GM12892 (cell line): Measurements from ENCODE around the gene DOCK4.

Experiments used
- DNase-seq: peaks from one replicate; pipeline ENCODE4 v3.0.0; 2011; ENCODE audit not compliant: insufficient read length
- FAIRE-seq: peaks from 2 replicates; lab custom pipeline; 2011; peaks lifted over from hg19 to GRCh38; lab: Jason Lieb, UNC
- POLR2A ChIP-seq: IDR thresholded peaks from 2 replicates; pipeline ENCODE4 v1.6.1; 2011; ENCODE audit warnings: low read depth, low read length, control low read depth
- POLR2AphosphoS5 ChIP-seq: IDR thresholded peaks from 2 replicates; pipeline ENCODE4 v1.6.1; 2011; ENCODE audit warnings: low read depth, low read length, control low read depth
- TAF1 ChIP-seq: IDR thresholded peaks from 2 replicates; pipeline ENCODE4 v1.6.1; 2011; ENCODE audit warnings: low read depth, mild to moderate bottlenecking, control low read depth, low read length, borderline replicate concordance

Gene DOCK4

DNA sequence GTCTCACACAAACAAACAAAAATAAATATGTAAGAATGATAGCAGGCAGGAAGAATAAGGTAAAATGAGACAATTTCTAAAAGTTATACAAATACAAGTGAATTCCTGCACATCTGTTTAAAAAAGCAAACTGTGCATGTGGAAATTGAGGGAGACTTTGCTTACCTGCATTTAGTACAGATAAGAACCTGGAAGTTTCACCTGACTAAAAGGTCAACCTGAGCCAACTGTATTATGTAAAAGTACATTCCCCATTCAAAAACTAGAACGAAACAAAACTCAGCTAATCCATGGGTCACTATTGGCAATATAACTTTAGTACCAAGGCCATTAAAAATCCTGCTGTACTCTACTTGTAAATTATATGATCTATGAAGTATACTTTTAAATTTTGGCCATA, 127.1 kb downstream of the DOCK4 start:
- DNase-seq = no peak
- no peak for FAIRE-seq

DNA sequence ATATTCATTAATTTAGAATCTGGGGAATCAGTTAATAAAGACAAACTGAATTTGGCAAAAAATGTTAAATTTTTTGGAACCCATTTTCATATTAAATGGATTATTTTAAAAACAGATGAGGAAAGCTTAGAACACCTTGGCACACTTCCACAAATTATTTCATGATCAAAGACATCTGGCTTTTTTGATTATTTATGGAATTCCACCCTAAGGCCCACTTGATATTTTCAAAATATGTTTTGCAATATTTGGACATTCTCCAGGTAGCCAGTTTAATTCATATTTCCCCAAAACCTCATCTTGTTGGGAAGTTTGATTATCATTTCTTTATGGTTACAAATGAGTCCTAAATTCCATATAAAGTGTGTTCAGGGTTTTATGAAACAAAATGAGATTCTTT, 129.9 kb downstream of the DOCK4 start:
- FAIRE-seq = no peak

More for the DNA sequence above, 127.1 kb downstream of the DOCK4 start:
- TF ChIP-seq POLR2AphosphoS5 = no peak
- TF ChIP-seq POLR2A = no peak
- TF ChIP-seq TAF1 = no peak

DNA sequence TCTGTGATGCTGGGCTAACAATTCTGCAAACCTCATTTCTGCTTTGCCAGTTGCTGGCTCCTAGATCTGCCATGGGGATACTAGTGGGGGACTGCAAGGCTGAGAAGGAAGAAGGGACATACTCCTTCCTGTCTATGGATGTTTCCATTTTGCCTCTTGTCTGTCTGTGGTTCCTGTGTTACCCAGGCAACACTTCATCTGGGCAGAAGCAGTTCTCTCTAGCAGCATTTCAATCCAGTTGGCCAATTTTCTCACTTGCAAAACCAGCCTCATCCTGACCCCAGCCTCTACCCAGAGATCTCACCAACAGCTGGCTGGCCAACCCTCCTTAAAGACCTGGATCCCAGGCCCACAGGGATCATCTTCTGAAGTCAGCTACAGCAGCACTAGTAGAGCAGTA, 131.7 kb downstream of the DOCK4 start:
- DNase-seq (no peak), FAIRE-seq (no peak)
- TF ChIP-seq POLR2A (no peak), TAF1 (no peak), POLR2AphosphoS5 (no peak)

More for the DNA sequence above, 129.9 kb downstream of the DOCK4 start:
- no peak for DNase-seq
- TF ChIP-seq POLR2AphosphoS5 (no peak), POLR2A (no peak), TAF1 (no peak)

DNA sequence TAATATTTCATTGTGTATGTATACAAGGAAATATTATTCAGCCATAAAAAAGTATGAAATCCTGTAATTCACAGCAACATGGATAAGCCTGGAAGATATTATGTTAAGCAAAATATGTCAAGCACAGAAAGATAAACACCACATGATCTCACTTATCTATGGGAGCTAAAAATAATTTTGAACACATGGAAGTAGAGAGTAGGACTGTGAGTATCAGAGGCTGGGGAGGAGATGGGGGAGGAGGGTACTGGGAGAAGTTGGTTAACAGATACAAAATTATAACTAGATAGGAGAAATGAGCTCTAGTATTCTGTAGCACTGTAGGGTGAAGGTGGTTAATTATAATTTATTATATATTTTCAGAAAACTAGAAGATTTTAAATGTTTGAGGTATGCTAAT, 132.7 kb downstream of the DOCK4 start:
- DNase-seq (no peak), FAIRE-seq (no peak)
- TF ChIP-seq TAF1 (no peak), POLR2A (no peak), POLR2AphosphoS5 (no peak)

GRCh38 chr7:112072541-112073245, 133.5 kb downstream of the DOCK4 start:
- FAIRE-seq = no peak
- TF ChIP-seq POLR2A (no peak), TAF1 (no peak), POLR2AphosphoS5 (no peak)
- no peak for DNase-seq

DNA sequence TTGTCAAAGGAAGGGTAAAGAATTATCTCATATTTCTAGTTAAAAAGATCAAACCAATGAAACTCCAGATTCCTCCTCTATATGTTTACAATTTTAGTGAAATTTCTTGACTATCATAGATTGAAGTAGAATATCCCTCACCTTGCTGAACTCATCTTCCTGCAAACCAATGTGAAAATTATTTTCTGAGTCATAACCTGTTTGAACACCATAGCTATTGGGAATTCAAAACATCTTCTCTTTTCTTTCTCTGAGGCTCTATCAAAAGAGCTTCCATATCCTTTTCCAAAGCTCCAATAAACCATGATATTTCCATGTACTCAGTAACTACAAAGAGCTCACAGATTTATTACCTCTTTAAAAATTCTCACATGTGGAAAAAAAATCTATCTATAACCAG, 134.3 kb downstream of the DOCK4 start:
- FAIRE-seq (no peak), DNase-seq (no peak)
- TF ChIP-seq POLR2AphosphoS5 = no peak
- no peak for TF ChIP-seq POLR2A
- TF ChIP-seq TAF1 = no peak

DNA sequence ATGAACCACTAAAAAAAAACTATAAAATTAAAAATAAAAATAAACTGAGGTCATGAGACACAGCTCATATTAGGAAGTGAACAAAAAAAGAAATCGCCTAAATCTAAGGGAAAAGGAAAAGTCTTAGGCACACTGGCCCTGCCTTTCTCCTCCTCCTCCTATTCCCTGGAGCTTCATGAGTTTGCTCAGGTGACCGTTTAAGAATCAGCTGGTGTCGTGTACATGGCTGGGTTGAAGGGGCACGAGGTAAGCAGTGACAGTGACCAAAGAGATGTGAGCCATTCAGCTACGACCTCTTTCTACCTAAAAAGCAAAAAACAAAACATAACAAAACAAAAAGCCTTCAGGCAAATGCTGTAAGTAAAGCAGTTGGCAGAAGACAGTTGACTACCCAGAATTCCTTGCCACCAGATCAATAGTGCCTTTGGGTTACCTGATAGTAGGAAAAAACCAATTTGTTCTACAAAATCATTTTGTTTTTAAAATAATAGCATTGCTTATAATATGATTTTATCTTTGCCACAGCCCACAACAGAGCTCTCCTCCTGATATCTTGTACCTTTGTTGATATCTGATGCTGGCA, 135.4 kb downstream of the DOCK4 start:
- no peak for TF ChIP-seq POLR2A
- no peak for TF ChIP-seq TAF1
- no peak for TF ChIP-seq POLR2AphosphoS5
- FAIRE-seq = no peak
- no peak for DNase-seq

GRCh38 chr7:112069879-112070321, 136.3 kb downstream of the DOCK4 start:
- FAIRE-seq (no peak), DNase-seq (no peak)
- TF ChIP-seq TAF1 (no peak), POLR2A (no peak), POLR2AphosphoS5 (no peak)

DNA sequence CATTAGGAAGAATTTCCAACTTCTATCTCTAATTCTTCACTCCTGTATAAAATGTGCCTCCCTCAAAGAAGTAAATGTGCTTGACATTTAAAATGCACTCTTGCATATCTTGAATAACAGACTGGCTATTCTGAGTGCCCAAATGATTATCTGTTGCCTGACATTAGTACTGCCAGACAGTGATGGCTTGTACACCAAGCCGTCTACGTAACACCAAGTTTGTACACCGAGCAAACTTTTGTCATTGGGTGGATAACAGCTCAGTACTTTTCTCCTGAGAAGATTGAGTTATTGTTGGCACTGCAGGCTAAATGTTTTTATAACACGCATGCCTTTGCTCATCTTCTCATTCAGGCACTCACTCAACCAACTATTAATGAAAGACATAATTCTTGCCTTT, 137.2 kb downstream of the DOCK4 start:
- DNase-seq (no peak), FAIRE-seq (no peak)
- TF ChIP-seq POLR2AphosphoS5 (no peak), POLR2A (no peak), TAF1 (no peak)

DNA sequence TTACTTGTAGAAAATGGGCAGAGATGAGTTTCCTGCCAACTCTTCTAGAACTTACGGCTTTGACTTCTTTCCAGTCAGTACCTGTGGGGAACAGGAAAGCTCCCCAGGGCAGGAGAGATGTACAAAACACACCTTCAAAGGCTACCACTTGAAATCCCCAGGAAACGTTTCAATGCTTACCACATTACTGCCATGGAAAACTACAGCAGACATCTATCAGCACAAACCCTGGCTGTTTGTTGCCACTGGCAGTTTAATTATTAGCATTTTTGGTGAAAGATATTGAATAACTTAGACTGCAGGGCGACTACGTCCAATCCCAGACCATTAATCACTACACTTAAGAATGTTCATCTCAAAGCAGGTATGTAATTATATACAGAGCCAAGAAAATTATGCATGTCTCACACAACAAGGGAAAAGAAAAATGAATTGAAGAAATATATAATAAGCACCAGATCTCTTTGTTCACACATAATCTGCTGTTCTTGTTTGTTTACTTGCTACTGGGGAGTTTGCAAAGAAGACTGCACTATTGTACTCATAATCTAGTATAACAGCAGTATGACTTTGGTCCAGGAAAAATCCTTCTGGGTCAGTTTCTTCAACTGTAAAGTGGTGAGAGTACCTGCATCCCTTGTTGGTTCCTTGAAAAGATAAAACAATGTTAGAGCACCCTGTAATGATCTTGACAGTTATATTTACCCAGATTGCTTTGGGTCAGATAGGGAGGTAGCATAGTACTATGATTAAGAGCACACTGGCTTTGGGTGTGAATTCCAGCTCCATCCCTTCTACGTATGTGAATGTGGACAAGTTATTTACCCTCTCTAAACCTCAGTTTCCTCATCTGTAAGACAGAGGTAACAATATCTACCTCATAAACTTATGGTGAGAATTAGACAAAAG, 138.3 kb downstream of the DOCK4 start:
- TF ChIP-seq POLR2A = no peak
- TF ChIP-seq POLR2AphosphoS5 = no peak
- TF ChIP-seq TAF1 = no peak
- DNase-seq = no peak
- FAIRE-seq = no peak

DNA sequence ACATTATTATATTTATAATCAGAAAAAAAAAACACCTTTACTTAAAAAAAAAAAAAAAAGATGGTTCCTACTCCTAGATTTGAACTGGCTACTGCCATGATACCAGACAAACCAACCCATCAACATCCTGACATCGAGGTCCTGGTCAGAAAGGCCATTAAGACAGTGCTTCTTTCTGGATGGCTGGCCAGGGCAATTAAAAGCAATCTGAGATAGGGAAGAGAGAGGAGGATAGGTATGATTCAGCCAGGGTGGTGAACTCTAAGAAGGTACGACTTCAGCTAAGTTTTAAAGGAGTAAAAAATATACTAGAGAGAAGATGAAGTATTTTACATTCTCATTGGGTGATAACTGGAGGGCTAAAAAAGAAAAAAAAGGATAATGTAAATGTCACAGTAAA, 139.0 kb downstream of the DOCK4 start:
- DNase-seq = no peak
- no peak for FAIRE-seq
- TF ChIP-seq TAF1 = no peak
- no peak for TF ChIP-seq POLR2A
- no peak for TF ChIP-seq POLR2AphosphoS5
